Peyer's patch (tissue), 4 donors: ENCODE results near the gene TANGO6.

Source experiments
- CTCF ChIP-seq, 6 experiments: fragments of 450-650 bp in 4 of 6; fragments of 200-600 bp in 2 of 6; sonication (generic) in 1 of 6; IDR thresholded peaks; one replicate each; pipeline ENCODE4 v1.5.1; 2017 to 2019; ENCODE audit warnings: antibody characterized with exemption in 6 of 6, mild to moderate bottlenecking in 3 of 6, moderate library complexity in 1 of 6
- POLR2A ChIP-seq, 2 donors: fragments of 450-650 bp; IDR thresholded peaks; one replicate each; pipeline ENCODE4 v1.5.1; 2017; ENCODE audit warnings: antibody characterized with exemption in 2 of 2, mild to moderate bottlenecking in 2 of 2, moderate library complexity in 2 of 2

GRCh38 chr16:69014811-69015210 is 171.5 kb downstream of the TANGO6 start:
- TF ChIP-seq CTCF (IDR thresholded peaks at IDR 0.05) (no peak), POLR2A (IDR thresholded peaks at IDR 0.05) (no peak)
